SK-N-SH (cell line): Measurements from ENCODE around the gene CASK. TPM values are rescaled to one million over a fixed set of nuclear protein-coding genes. Genes with fewer than 3 reads are reported as not detected.

Source experiments
- CTCF ChIA-PET: fragments of 300-600, 350-600 bp; formaldehyde crosslinking; extraction: SDS; loops from one replicate; lab custom pipeline; 2021; lab: Yijun Ruan, JAX
- POLR2A ChIA-PET: fragments of 350-600 bp; sonication (Branson Sonifier 250); formaldehyde crosslinking; extraction: SDS; loops from one replicate; lab custom pipeline; 2020; ENCODE audit warnings: antibody characterized with exemption, inconsistent platforms; lab: Yijun Ruan, JAX
- DNase-seq: peaks from one replicate; pipeline ENCODE4 v3.0.0; 2012
- H2AFZ ChIP-seq: fragments of 200-600 bp; sonication (generic); 2 replicates; pipeline ENCODE4 v1.8.1; 2016; ENCODE audit warnings: antibody characterized with exemption, mild to moderate bottlenecking, low read depth
- H3F3A ChIP-seq: fragments of 200-600 bp; sonication (generic); replicated peaks from 2 replicates; pipeline ENCODE3; 2016; ENCODE audit warnings: antibody characterized with exemption, mild to moderate bottlenecking; ENCODE audit not compliant: insufficient read depth
- H3K27ac ChIP-seq, 2 experiments: fragments of 200-500 bp in 1 of 2; fragments of 200-600 bp in 1 of 2; sonication (Bioruptor generic) in 1 of 2; sonication (generic), shearing (Covaris generic) in 1 of 2; 2 replicates each; pipeline versions ENCODE4 v1.5.1 to v1.6.1; 2014 to 2016; ENCODE audit warnings: low read depth in 2 of 2, inconsistent platforms in 1 of 2, low read length in 1 of 2, mild to moderate bottlenecking in 1 of 2, mixed read lengths in 1 of 2
- H3K27me3 ChIP-seq: fragments of 200-600 bp; sonication (generic), shearing (Covaris generic); 2 replicates; pipeline ENCODE4 v1.6.1; 2016; ENCODE audit warnings: mixed run types; ENCODE audit not compliant: insufficient read depth
- H3K36me3 ChIP-seq, 2 experiments: fragments of 200-500 bp in 1 of 2; fragments of 200-600 bp in 1 of 2; sonication (Bioruptor generic) in 1 of 2; sonication (generic) in 1 of 2; replicated peaks in 1 of 2; 2 replicates each; pipeline versions ENCODE3 to v1.5.1; 2014 to 2016; ENCODE audit warnings: low read length in 1 of 2, mild to moderate bottlenecking in 1 of 2; ENCODE audit not compliant: insufficient read depth in 2 of 2, control insufficient read depth in 1 of 2
- H3K4me1 ChIP-seq, 2 experiments: fragments of 200-500 bp in 1 of 2; fragments of 200-600 bp in 1 of 2; sonication (Bioruptor generic) in 1 of 2; sonication (generic), shearing (Covaris generic) in 1 of 2; 2 replicates each; pipeline versions ENCODE4 v1.5.1 to v1.6.1; 2014 to 2016; ENCODE audit warnings: low read depth in 1 of 2, low read length in 1 of 2, mixed run types in 1 of 2; ENCODE audit not compliant: insufficient read depth in 2 of 2, control insufficient read depth in 1 of 2
- H3K4me2 ChIP-seq: fragments of 200-600 bp; sonication (generic), shearing (Covaris generic); 2 replicates; pipeline ENCODE4 v1.6.1; 2017; ENCODE audit warnings: mixed run types
- H3K4me3 ChIP-seq, 2 experiments: fragments of 200-500 bp in 1 of 2; fragments of 200-600 bp in 1 of 2; sonication (Bioruptor generic) in 1 of 2; sonication (generic), shearing (Covaris generic) in 1 of 2; 2 replicates each; pipeline versions ENCODE4 v1.5.1 to v1.8.1; 2014 to 2016; ENCODE audit warnings: low read depth in 2 of 2, inconsistent platforms in 1 of 2, low read length in 1 of 2, mild to moderate bottlenecking in 1 of 2, mixed read lengths in 1 of 2, moderate library complexity in 1 of 2
- H3K79me2 ChIP-seq: fragments of 200-600 bp; sonication (generic); 2 replicates; pipeline ENCODE4 v1.8.1; 2017; ENCODE audit warnings: mild to moderate bottlenecking; ENCODE audit not compliant: insufficient read depth
- H3K9ac ChIP-seq: fragments of 200-600 bp; sonication (generic); 2 replicates; pipeline ENCODE4 v1.6.1; 2017; ENCODE audit warnings: mixed run types
- H3K9me2 ChIP-seq: fragments of 200-600 bp; sonication (generic); 2 replicates; pipeline ENCODE4 v1.6.1; 2017; ENCODE audit warnings: mixed run types
- H3K9me3 ChIP-seq: fragments of 200-600 bp; sonication (generic); 2 replicates; pipeline ENCODE4 v1.6.1; 2017; ENCODE audit warnings: mixed run types, mild to moderate bottlenecking, moderate library complexity
- H4K20me1 ChIP-seq: fragments of 200-600 bp; sonication (generic); 2 replicates; pipeline ENCODE4 v1.6.1; 2017; ENCODE audit warnings: mild to moderate bottlenecking, mixed run types; ENCODE audit not compliant: insufficient read depth
- CTCF ChIP-seq: fragments of 200-600 bp; sonication (generic); IDR thresholded peaks from 2 replicates; pipeline ENCODE4 v1.6.1; 2017; ENCODE audit warnings: antibody characterized with exemption, mild to moderate bottlenecking, moderate library complexity
- ELF1 ChIP-seq: IDR thresholded peaks from 2 replicates; pipeline ENCODE4 v1.4.0; 2012
- EP300 ChIP-seq, 2 experiments: IDR thresholded peaks; 2 replicates each; pipeline versions ENCODE4 v1.4.0 to v1.6.1; 2012; ENCODE audit warnings: borderline replicate concordance in 1 of 2, low read depth in 1 of 2, low read length in 1 of 2
- FOSL2 ChIP-seq: IDR thresholded peaks from 2 replicates; pipeline ENCODE4 v1.4.0; 2012; ENCODE audit warnings: low read depth, mild to moderate bottlenecking, moderate library complexity, borderline replicate concordance
- FOXJ3 ChIP-seq: sonication (generic); formaldehyde crosslinking; IDR thresholded peaks from 2 replicates; pipeline ENCODE4 v1.5.1; 2020; ENCODE audit warnings: mild to moderate bottlenecking, missing genetic modification reagents
- GABPA ChIP-seq: IDR thresholded peaks from 2 replicates; pipeline ENCODE4 v1.4.0; 2012; ENCODE audit warnings: low read depth, mild to moderate bottlenecking
- JUND ChIP-seq: IDR thresholded peaks from 2 replicates; pipeline ENCODE4 v1.4.0; 2012
- MXI1 ChIP-seq: IDR thresholded peaks from 2 replicates; pipeline ENCODE4 v1.6.1; 2012; ENCODE audit warnings: mild to moderate bottlenecking, low read depth, low read length, improper control_type of control experiment
- NFIC ChIP-seq: IDR thresholded peaks from 2 replicates; pipeline ENCODE4 v1.4.0; 2012; ENCODE audit warnings: borderline replicate concordance
- NRF1 ChIP-seq: IDR thresholded peaks from 2 replicates; pipeline ENCODE4 v1.6.1; 2012; ENCODE audit warnings: low read depth, mild to moderate bottlenecking, low read length
- PBX3 ChIP-seq: IDR thresholded peaks from 2 replicates; pipeline ENCODE4; 2012
- POLR2AphosphoS5 ChIP-seq: IDR thresholded peaks from 2 replicates; pipeline ENCODE4 v1.6.1; 2012; ENCODE audit warnings: low read depth, low read length
- RAD21 ChIP-seq: IDR thresholded peaks from 2 replicates; pipeline ENCODE4 v1.6.1; 2012; ENCODE audit warnings: mild to moderate bottlenecking, low read length
- SMC3 ChIP-seq: IDR thresholded peaks from 2 replicates; pipeline ENCODE4 v1.6.1; 2012; ENCODE audit warnings: low read depth, low read length, improper control_type of control experiment
- TCF12 ChIP-seq: IDR thresholded peaks from 2 replicates; pipeline ENCODE4 v1.4.0; 2012
- YY1 ChIP-seq: IDR thresholded peaks from 2 replicates; pipeline ENCODE4 v1.4.0; 2012; ENCODE audit warnings: low read depth, mild to moderate bottlenecking
- WGBS: methylation state at CpG from one replicate; pipeline ENCODE4 v1.1.6; 2017; ENCODE audit warnings: low lambda C conversion rate; 5-methylcytosine and 5-hydroxymethylcytosine counted together
- polyA plus RNA-seq, 3 experiments: library from polyadenylated mRNA; depleted of rRNA; stranded (reverse); fragments of >200 nt; gene quantifications; 2 replicates each; pipeline ENCODE4 v1.2.3, GENCODE V29; 2012

Gene CASK
- polyA plus RNA-seq, 1 of the 3 experiments (the other 2 are of a cell fraction): 7.0 TPM

DNA sequence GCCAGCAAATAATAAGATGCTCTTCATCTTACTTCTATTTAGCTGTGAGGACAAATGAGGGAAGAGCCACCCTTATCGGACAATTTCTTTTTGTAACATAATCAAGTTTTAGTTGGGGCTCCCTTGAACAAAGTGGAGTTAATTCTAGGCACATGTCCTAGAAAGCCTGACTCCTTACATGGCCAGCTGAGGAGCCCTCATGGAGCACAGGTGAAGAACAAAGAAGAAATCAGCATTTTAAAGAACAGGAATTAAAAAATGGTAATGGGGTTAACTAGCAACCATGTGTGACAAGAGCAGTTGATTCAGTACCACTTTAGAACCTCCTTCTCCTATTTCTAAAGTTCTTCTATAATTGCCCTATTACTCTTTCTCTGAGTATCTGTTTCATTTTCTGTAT is 183.5 kb downstream of the CASK start:
- Histone ChIP-seq H3K27ac (no peak overlapping the region), H3K9me3 (no peaks in the 10 kb centered on the region), H3K4me3 (no peak overlapping the region), H2AFZ (no peak overlapping the region), H3K4me1 (no peaks in the 10 kb centered on the region), H4K20me1 (no peaks in the 10 kb centered on the region), H3K9me2 (no peaks in the 10 kb centered on the region), H3K9ac (no peak overlapping the region), H3K79me2 (no peaks in the 10 kb centered on the region), H3K27me3 (no peaks in the 10 kb centered on the region; the same call in 1 of the 2 replicates), H3F3A (no peaks in the 10 kb centered on the region), H3K4me2 (no peak overlapping the region), H3K36me3 (peaks cover 0 to 4% of the 10 kb centered on the region in 2 experiments)
- 50% methylated on average over 1 of the region's 1 CpG for WGBS
- TF ChIP-seq MXI1: no peak
- TF ChIP-seq RAD21: no peak
- no peak for TF ChIP-seq GABPA
- no peak for TF ChIP-seq FOSL2
- no peak for TF ChIP-seq ELF1
- TF ChIP-seq SMC3: no peak
- ChIA-PET POLR2A (no interaction called here), CTCF (no interaction called here)
- DNase-seq: no peak

- H3K4me3 ChIP-seq: no peak overlapping the region
Measured at GRCh38 chrX:41737065-41737464, 186.3 kb downstream of the CASK start.

DNA sequence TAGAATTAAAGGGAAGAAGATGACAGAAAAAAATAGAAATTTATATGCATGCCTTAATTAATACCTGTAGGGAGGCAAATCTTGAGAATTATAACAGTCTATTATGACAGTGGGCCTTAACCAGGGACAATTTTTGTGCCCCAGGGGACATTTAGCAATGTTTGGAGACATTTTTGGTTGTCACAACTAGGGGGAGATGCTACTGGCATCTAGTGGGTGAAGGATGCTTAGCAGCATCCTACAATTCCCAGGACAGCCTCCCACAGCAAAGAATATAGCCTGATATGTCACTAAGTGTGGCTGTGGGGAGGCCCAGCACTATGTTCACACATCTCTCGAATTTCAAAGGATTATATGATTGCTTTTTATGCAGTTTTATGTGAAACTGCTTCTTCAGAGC is 188.8 kb downstream of the CASK start:
- Histone ChIP-seq H2AFZ (no peak overlapping the region), H3K9me3 (no peaks in the 10 kb centered on the region), H3K4me3 (no peak overlapping the region), H3K9ac (no peak overlapping the region), H3K9me2 (no peaks in the 10 kb centered on the region), H3K27me3 (no peaks in the 10 kb centered on the region; the same call in 1 of the 2 replicates), H3K27ac (no peak overlapping the region), H3K4me1 (no peaks in the 10 kb centered on the region), H3K4me2 (no peak overlapping the region), H4K20me1 (no peaks in the 10 kb centered on the region), H3K36me3 (peaks cover 0 to 3% of the 10 kb centered on the region in 2 experiments), H3K79me2 (no peaks in the 10 kb centered on the region), H3F3A (no peaks in the 10 kb centered on the region)
- DNase-seq: peak; percentile 27
- ChIA-PET CTCF (no interaction called here), POLR2A (no interaction called here)
- TF ChIP-seq EP300 (IDR thresholded peaks at IDR 0.05; ENCODE audit: borderline replicate concordance in 1 of 2, low read depth in 1 of 2, low read length in 1 of 2): no peak
- TF ChIP-seq RAD21: peak; percentile 61
- TF ChIP-seq SMC3: peak; percentile 25; the same call in 1 of the 2 replicates
- TF ChIP-seq CTCF: peak; percentile 58
- 5% methylated on average over 1 of the region's 1 CpG for WGBS

More at GRCh38 chrX:41737065-41737464, 186.3 kb downstream of the CASK start:
- Histone ChIP-seq H3K9me3 (no peaks in the 10 kb centered on the region), H3K4me2 (no peak overlapping the region), H3K27ac (no peak overlapping the region), H3K9ac (no peak overlapping the region), H2AFZ (no peak overlapping the region), H3K27me3 (no peaks in the 10 kb centered on the region; the same call in 1 of the 2 replicates), H3K36me3 (peaks cover 0 to 4% of the 10 kb centered on the region in 2 experiments), H3K79me2 (no peaks in the 10 kb centered on the region), H4K20me1 (no peaks in the 10 kb centered on the region), H3K4me1 (no peaks in the 10 kb centered on the region), H3K9me2 (no peaks in the 10 kb centered on the region), H3F3A (no peaks in the 10 kb centered on the region)
- 55% methylated on average over 7 of the region's 7 CpGs for WGBS
- no peak for DNase-seq
- ChIA-PET POLR2A (no interaction called here), CTCF (interaction anchor here (1.6 kb wide), 1 partner anchor 44 kb away, joined by 3 read pairs; no protein-coding TSS in a partner anchor)
- no peak for TF ChIP-seq PBX3
- no peak for TF ChIP-seq POLR2AphosphoS5
- no peak for TF ChIP-seq YY1
- no peak for TF ChIP-seq TCF12
- TF ChIP-seq NFIC: no peak
- no peak for TF ChIP-seq FOXJ3
- no peak for TF ChIP-seq GABPA
- TF ChIP-seq JUND: no peak
- TF ChIP-seq NRF1: no peak
